ENCODE data around the gene THAP4. TPM values are rescaled to one million over a fixed set of nuclear protein-coding genes. Genes with fewer than 3 reads are reported as not detected.

The THAP4 gene
- polyA plus RNA-seq, 1 of the 3 experiments (the other 2 are of a cell fraction) = 64.7 TPM

GRCh38 chr2:241648453-241648852, 11.5 kb upstream of the THAP4 start:
- Histone ChIP-seq H4K20me1 (ENCODE audit: insufficient read depth) (peaks cover 74% of the 10 kb centered on the region), H3K4me1 (ENCODE audit: control insufficient read depth in 1 of 2, insufficient read depth in 2 of 2, low read depth in 1 of 2, low read length in 1 of 2) (no peaks in the 10 kb centered on the region; a peak in 1 of 4 replicates), H3K9ac (no peak overlapping the region), H3K79me2 (ENCODE audit: insufficient read depth) (peaks cover 90% of the 10 kb centered on the region), H3K4me3 (ENCODE audit: low read depth in 2 of 2, low read length in 1 of 2) (no peak overlapping the region), H3K4me2 (no peak overlapping the region), H2AFZ (ENCODE audit: low read depth) (no peak overlapping the region), H3K36me3 (replicated peaks in 1 of 2; ENCODE audit: control insufficient read depth in 1 of 2, insufficient read depth in 2 of 2, low read length in 1 of 2) (peaks cover 7 to 31% of the 10 kb centered on the region in 2 experiments), H3K27me3 (ENCODE audit: insufficient read depth) (no peaks in the 10 kb centered on the region), H3F3A (replicated peaks; ENCODE audit: insufficient read depth) (no peaks in the 10 kb centered on the region), H3K27ac (ENCODE audit: low read depth in 2 of 2, low read length in 1 of 2) (no peak overlapping the region), H3K9me3 (no peaks in the 10 kb centered on the region), H3K9me2 (no peaks in the 10 kb centered on the region)
- TF ChIP-seq SMC3 (IDR thresholded peaks at IDR 0.05; ENCODE audit: low read depth, low read length) = no peak
- CTCF ChIA-PET = interaction anchor here (0.6 to 11.9 kb wide), 3 partner anchors 12 to 108 kb away, joined by 3 to 77 read pairs (median 3); partner anchors contain the start of gene ING5
- POLR2A ChIA-PET = no interaction called here
- no peak for DNase-seq
- 97% methylated on average over 6 of the region's 6 CpGs for WGBS (ENCODE audit: low lambda C conversion rate)

GRCh38 chr2:241645915-241646645, 9.1 kb upstream of the THAP4 start:
- H3K36me3 ChIP-seq (replicated peaks in 1 of 2; ENCODE audit: control insufficient read depth in 1 of 2, insufficient read depth in 2 of 2, low read length in 1 of 2) = peaks cover 0 to 7% of the 10 kb centered on the region in 2 experiments
- WGBS (ENCODE audit: low lambda C conversion rate) = 92% methylated on average over 10 of the region's 14 CpGs
- H3K9me3 ChIP-seq = no peaks in the 10 kb centered on the region
- no peak overlapping the region for H2AFZ ChIP-seq (ENCODE audit: low read depth)
- H3F3A ChIP-seq (replicated peaks; ENCODE audit: insufficient read depth) = peaks cover 4% of the 10 kb centered on the region
- POLR2A ChIA-PET = no interaction called here
- H3K4me1 ChIP-seq (ENCODE audit: control insufficient read depth in 1 of 2, insufficient read depth in 2 of 2, low read depth in 1 of 2, low read length in 1 of 2) = no peaks in the 10 kb centered on the region; a peak in 1 of 4 replicates
- H4K20me1 ChIP-seq (ENCODE audit: insufficient read depth) = peaks cover 85% of the 10 kb centered on the region
- H3K27ac ChIP-seq (ENCODE audit: low read depth in 2 of 2, low read length in 1 of 2) = no peak overlapping the region
- H3K9ac ChIP-seq = no peak overlapping the region
- no peak for DNase-seq
- H3K79me2 ChIP-seq (ENCODE audit: insufficient read depth) = peaks cover 95% of the 10 kb centered on the region
- no peak overlapping the region for H3K4me3 ChIP-seq (ENCODE audit: low read depth in 2 of 2, low read length in 1 of 2)
- no peak overlapping the region for H3K4me2 ChIP-seq
- TF ChIP-seq USF1 (IDR thresholded peaks at IDR 0.05; ENCODE audit: borderline replicate concordance, low read depth) (no peak), EZH2phosphoT487 (IDR thresholded peaks at IDR 0.05; ENCODE audit: borderline replicate concordance, low read depth) (no peak), NRF1 (IDR thresholded peaks at IDR 0.05; ENCODE audit: low read depth, low read length) (no peak), RCOR1 (IDR thresholded peaks at IDR 0.05; ENCODE audit: low read length) (no peak), ZBTB33 (IDR thresholded peaks at IDR 0.05; ENCODE audit: borderline replicate concordance, low read depth) (no peak), FOXM1 (IDR thresholded peaks at IDR 0.05; ENCODE audit: low read depth) (no peak), RXRA (IDR thresholded peaks at IDR 0.05; ENCODE audit: borderline replicate concordance, low read depth) (no peak), YY1 (IDR thresholded peaks at IDR 0.05; ENCODE audit: low read depth) (no peak), GABPA (IDR thresholded peaks at IDR 0.05; ENCODE audit: low read depth) (no peak), EP300 (IDR thresholded peaks at IDR 0.05; ENCODE audit: borderline replicate concordance in 1 of 2, low read depth in 1 of 2, low read length in 1 of 2) (no peak), CTCF (IDR thresholded peaks at IDR 0.05) (no peak), MXI1 (IDR thresholded peaks at IDR 0.05; ENCODE audit: low read depth, low read length) (no peak), TCF12 (IDR thresholded peaks at IDR 0.05) (no peak)
- no peaks in the 10 kb centered on the region for H3K9me2 ChIP-seq
- no peaks in the 10 kb centered on the region for H3K27me3 ChIP-seq (ENCODE audit: insufficient read depth)
- CTCF ChIA-PET = interaction anchor here (1.1 to 11.9 kb wide), 2 partner anchors 14 to 19 kb away, joined by 3 to 77 read pairs; no protein-coding TSS in a partner anchor
